RWPE2 (cell line): Measurements from ENCODE around the gene FSTL5.

Experiments used
- ATAC-seq: fragments of 200-7000 bp; cut with Tn5 transposase; 3 replicates; pipeline ENCODE4 v1.9.1; 2021; ENCODE audit warnings: low read depth
- DNase-seq: peaks from one replicate; pipeline ENCODE4 v3.0.0-alpha.2; 2020; ENCODE audit warnings: low spot score
- H3K27ac ChIP-seq: fragments of 450-650 bp; 2 replicates; pipeline ENCODE4 v1.5.1; 2017; ENCODE audit warnings: mild to moderate bottlenecking; ENCODE audit not compliant: poor library complexity, severe bottlenecking
- H3K27me3 ChIP-seq: fragments of 250-450 bp; sonication (Bioruptor Pico); 2 replicates; pipeline ENCODE4 v1.5.1; 2021; ENCODE audit warnings: mild to moderate bottlenecking, moderate library complexity; ENCODE audit not compliant: insufficient read depth, poor library complexity, severe bottlenecking
- H3K36me3 ChIP-seq: fragments of 250-450 bp; sonication (Bioruptor Pico); 2 replicates; pipeline ENCODE4 v1.5.1; 2020; ENCODE audit warnings: low read depth, mild to moderate bottlenecking, moderate library complexity
- H3K4me1 ChIP-seq: fragments of 250-450 bp; sonication (Bioruptor Pico); 2 replicates; pipeline ENCODE4 v1.5.1; 2021; ENCODE audit warnings: mild to moderate bottlenecking, moderate library complexity; ENCODE audit not compliant: insufficient read depth, poor library complexity, severe bottlenecking
- H3K4me3 ChIP-seq: fragments of 250-450 bp; sonication (Bioruptor Pico); 2 replicates; pipeline ENCODE4 v1.5.1; 2021; ENCODE audit warnings: mild to moderate bottlenecking, moderate library complexity; ENCODE audit not compliant: severe bottlenecking
- H3K9me3 ChIP-seq: fragments of 250-450 bp; sonication (Bioruptor Pico); 2 replicates; pipeline ENCODE4 v1.5.1; 2021; ENCODE audit warnings: mild to moderate bottlenecking, moderate library complexity; ENCODE audit not compliant: severe bottlenecking
- CTCF ChIP-seq: fragments of 450-650 bp; IDR thresholded peaks from one replicate; pipeline ENCODE4 v1.5.1; 2017; ENCODE audit warnings: mild to moderate bottlenecking, moderate library complexity; ENCODE audit not compliant: poor library complexity, severe bottlenecking

FSTL5 gene

GRCh38 chr4:161403781-161404180 is 760.0 kb downstream of the FSTL5 start:
- ATAC-seq, result no peak
- no peak overlapping the region for H3K27ac ChIP-seq

GRCh38 chr4:161393602-161394001 is 770.2 kb downstream of the FSTL5 start:
- Histone ChIP-seq H3K4me3 (no peak overlapping the region), H3K27me3 (no peaks in the 10 kb centered on the region), H3K4me1 (no peaks in the 10 kb centered on the region), H3K27ac (no peak overlapping the region), H3K9me3 (no peaks in the 10 kb centered on the region), H3K36me3 (no peaks in the 10 kb centered on the region)
- no peak for DNase-seq
- ATAC-seq, result no peak
- no peak for TF ChIP-seq CTCF

More at GRCh38 chr4:161403781-161404180, 760.0 kb downstream of the FSTL5 start:
- H3K9me3 ChIP-seq, result no peaks in the 10 kb centered on the region
- no peaks in the 10 kb centered on the region for H3K27me3 ChIP-seq
- H3K36me3 ChIP-seq, result no peaks in the 10 kb centered on the region
- H3K4me3 ChIP-seq, result no peak overlapping the region
- DNase-seq, result no peak
- H3K4me1 ChIP-seq, result no peaks in the 10 kb centered on the region
- TF ChIP-seq CTCF, result no peak

GRCh38 chr4:161382655-161383054 is 781.1 kb downstream of the FSTL5 start:
- no peak for TF ChIP-seq CTCF
- Histone ChIP-seq H3K9me3 (no peaks in the 10 kb centered on the region), H3K27ac (no peak overlapping the region), H3K27me3 (no peaks in the 10 kb centered on the region), H3K4me3 (no peak overlapping the region), H3K36me3 (no peaks in the 10 kb centered on the region), H3K4me1 (no peaks in the 10 kb centered on the region)
- no peak for DNase-seq
- ATAC-seq, result no peak

GRCh38 chr4:161376275-161376674 is 787.5 kb downstream of the FSTL5 start:
- Histone ChIP-seq H3K27ac (no peak overlapping the region), H3K27me3 (no peaks in the 10 kb centered on the region), H3K36me3 (no peaks in the 10 kb centered on the region), H3K4me3 (no peak overlapping the region), H3K4me1 (no peaks in the 10 kb centered on the region), H3K9me3 (peaks cover under 1% of the 10 kb centered on the region)
- no peak for DNase-seq
- peak; percentile 68; the same call in 2 of the 3 replicates for ATAC-seq
- no peak for TF ChIP-seq CTCF

GRCh38 chr4:161364681-161365080 is 799.1 kb downstream of the FSTL5 start:
- ATAC-seq, result no peak
- no peak for TF ChIP-seq CTCF
- no peak overlapping the region for H3K27ac ChIP-seq
- no peaks in the 10 kb centered on the region for H3K27me3 ChIP-seq
- H3K36me3 ChIP-seq, result no peaks in the 10 kb centered on the region
- DNase-seq, result no peak
- no peaks in the 10 kb centered on the region for H3K4me1 ChIP-seq
- no peaks in the 10 kb centered on the region for H3K9me3 ChIP-seq
- no peak overlapping the region for H3K4me3 ChIP-seq
